Measurements from ENCODE around the gene C1orf116.

Gene C1orf116

DNA sequence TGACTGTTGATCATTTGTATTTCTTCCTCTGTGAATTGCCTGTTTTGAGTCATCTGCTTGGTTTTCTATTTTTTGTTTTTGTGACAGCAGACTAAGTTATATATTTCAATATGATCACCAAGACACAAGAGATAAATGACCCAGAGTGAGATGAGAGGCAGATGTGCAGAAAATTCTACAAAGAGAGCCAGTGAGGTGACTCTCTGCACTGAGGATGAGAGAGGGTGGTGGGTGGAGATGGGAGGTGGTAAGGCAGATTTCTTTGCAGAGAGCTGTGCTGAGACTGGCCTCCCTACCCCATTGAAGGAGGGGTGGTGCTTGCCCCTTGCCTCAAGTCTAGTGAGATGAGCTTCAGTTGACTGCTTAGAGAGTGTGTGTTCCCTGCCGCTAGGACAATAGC lies 44.7 kb downstream of the C1orf116 start:
- DNase-seq (ENCODE audit: low spot score) = no peak

DNA sequence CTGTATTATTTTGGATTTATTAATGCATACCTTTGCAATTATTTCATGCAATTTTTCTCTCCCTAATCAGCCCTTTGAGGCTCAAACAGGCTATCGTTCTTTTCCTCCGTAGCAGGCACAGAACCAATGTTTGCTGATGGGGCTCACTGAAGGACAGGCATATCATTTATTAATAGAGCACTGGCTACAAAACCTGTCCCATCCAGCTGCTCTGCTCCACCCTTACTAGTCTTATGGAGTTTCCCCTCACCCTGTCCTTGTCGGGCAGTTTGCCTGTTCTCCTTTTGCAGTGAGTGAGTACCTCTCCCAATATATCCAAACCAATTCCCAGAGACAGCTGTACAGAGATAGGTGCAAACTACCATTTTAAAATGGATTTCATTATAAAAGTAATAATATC lies 45.7 kb downstream of the C1orf116 start:
- DNase-seq (ENCODE audit: low spot score) = no peak

DNA sequence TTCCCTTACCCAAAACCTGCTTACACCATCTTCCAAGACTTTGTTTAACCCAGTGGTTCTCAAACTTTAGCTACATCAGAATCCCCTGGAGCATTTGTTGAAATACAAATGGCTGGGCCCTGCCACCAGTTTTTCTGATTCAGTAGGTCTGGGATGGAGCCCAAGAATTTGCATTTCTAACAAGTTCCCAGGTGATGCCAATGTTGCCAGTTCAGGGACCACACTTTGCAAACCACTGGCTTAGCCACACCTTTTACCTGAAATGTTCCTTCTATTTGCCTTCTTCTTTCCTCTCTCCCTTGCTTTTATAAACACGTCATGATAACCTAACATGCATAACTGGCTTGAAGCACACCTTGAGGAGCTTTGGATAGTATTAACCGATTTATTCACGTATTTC lies 46.2 kb downstream of the C1orf116 start:
- no peak for DNase-seq (ENCODE audit: low spot score)

DNA sequence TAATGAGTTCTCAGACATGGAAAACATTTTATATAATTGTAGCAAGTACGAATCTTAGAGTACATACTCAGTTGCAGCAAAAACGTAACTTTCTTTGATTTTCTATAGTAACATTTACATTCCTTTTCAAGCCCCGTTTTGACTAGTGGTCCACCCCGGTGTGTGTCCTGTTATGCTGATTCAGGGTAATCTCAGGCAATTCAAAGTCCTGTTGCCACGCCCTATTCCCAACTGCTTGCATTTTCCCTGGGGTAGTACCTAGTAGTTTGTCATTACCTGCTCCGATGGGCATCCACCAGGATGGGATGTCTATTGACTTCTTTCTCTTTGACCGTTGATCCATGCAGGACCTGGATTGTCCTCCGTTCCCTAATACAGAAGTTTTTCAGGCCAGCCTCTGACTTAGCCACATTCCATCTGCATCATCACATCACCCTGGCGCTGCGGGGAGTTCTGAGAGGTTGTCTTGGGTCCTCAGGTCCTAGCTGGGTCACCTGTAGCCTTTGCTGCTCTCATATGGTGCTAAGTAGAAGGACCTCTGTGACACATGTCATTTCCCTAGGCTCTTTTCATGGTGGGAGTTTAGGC lies 47.3 kb downstream of the C1orf116 start:
- no peak for DNase-seq (ENCODE audit: low spot score)

DNA sequence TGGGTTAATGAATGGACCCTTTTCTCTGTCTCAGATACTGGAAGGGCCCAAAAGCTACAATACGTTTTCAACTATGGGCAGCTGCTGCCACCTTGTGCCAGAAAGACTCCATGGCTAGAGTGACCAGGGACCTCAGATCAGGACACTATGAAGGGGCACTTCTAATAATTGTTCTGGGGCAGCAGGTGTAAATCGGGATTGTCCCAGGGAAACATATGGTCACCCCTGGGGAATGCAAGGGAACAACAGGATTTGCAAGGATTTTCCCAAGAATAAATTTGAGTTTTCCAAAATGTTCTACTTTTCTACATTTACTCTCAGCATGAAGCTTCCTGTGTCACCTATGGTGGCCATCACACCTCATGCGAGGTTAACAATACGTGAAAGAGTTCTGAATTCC lies 50.3 kb downstream of the C1orf116 start:
- DNase-seq (ENCODE audit: low spot score) = peak; percentile 62

DNA sequence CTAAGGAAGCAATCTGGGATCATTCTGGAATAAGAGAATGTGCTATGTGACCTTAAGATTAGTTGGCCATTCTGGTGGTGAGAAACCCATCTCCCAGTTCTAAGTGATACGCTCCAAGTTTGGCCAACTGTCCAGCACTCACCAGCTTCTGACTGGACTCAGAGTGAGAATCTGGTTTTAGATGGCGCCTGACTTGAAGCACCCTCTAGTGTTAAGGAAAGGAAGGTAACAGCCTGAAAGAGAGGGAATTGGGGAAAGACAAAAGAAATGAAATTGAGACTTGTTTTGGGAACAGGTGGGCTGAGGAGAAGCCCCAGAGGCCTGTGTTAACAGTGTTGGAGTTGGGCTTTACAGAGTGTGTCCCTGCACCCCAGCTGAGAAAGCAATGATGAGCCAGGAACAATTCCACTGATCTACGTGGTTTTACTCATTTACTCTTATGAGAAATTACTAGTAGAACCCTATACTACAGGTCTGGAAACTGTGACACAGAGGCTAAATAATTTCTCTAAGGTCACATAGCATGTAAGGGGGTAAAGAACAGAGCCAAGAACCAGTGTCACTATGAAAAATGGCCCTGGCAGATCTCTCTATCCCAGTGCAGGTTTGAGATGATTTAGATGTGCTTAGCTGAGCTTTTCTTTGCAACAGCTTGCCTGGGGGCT lies 53.0 kb downstream of the C1orf116 start:
- no peak for DNase-seq (ENCODE audit: low spot score)

DNA sequence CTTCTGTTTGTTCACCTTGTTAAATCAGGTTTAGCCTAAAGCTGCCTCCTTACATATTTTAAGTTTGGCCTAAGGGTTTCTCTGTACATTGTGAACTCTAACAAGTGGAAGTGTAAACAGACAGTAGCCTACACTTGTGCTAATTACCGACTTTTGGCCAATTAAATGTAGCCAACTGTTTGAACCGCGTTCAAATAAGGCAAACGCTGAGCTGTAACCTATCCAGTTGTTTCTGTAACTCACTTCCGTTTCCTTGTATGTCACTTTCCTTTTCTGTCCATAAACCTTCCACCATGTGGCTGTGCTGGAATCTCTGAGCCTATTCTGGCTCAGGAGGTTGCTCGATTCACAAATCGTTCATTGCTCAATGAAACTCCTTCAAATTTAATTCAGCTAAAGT lies 54.3 kb downstream of the C1orf116 start:
- no peak for DNase-seq (ENCODE audit: low spot score)

DNA sequence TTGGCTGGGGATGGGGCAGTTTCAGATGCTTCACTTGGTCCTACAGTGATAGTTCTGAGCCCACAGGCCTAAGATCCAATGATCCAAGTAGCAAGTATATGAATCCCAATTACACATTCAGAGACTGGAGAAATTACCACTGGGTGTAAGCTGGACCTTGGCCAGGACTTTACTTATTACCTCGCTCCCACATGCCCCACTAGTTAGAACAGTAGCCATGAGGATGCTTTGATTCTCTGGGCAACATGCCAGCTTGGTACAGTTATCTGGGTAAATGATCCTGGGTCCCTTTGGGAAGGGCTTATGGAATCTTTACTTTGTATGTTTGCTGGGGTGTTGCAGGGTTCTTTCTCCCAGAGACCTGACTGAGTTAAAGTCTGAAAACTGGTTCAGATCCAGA lies 57.2 kb downstream of the C1orf116 start:
- no peak for DNase-seq (ENCODE audit: low spot score)

DNA sequence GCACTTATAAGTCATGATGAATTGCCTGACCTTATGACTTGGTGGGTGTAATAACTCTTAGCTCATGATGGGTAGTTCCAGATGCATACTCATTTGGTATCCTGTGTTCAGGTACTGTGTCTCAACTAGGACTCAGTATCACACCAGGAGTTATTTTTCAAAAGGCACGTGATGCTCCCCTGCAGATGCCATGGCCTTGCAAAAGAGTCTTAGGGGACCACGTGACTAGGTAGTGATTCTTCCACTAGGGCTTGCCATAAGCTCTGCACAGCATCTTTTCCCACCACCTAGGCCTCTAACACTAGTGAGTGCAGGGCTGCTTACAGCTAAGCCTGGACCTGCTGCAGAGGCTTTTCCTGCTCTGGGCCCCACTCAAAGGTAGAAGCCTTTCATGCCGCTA lies 58.4 kb downstream of the C1orf116 start:
- DNase-seq (ENCODE audit: low spot score) = no peak

DNA sequence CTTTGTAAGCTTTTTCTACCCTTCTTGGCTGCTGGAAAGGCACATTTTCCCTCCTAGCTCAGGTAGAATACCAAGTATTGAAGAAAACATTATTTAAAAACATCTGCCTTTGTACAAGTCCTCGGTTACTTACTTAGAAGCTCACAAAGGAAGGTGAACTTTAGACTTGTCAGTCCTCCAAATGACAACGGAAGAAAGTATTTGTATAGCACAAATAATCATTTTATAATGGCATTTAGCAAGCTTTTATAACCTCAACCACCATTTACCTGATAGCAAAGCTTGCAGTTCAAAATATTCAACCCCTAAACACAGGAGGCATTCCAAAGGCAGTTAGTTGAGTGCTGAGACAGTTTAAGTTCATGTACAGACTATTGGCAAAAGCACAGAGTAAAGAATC lies 59.8 kb downstream of the C1orf116 start:
- DNase-seq (ENCODE audit: low spot score) = no peak

DNA sequence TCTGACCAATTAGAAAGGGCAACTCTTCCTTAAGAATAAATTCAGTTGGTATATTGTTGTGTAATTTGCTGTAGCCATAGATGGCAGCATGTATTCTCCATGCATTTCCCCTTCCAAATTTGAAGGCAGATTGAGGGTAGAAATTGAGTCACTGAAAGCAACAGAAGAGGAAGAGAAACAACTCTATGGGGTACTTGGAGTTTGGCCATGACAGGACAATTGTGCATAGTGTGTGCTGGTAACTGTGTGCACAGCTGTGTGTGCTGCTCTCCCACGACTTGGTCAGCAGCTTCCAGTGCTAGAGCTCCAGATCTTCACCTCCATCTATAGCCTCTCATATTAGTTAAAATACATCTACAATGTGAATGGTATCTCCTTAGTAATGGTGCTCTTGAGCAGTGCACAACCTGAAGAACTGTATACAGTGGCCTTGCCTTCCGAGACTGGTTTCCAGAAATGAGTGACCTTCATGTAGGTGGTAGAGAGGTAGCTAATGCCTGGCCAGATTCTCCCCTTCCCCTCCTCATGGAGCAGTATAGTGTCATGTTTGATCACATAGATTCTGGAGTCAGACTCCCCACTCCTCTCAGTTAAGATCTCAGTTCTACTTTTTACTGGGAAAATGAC lies 61.4 kb downstream of the C1orf116 start:
- DNase-seq (ENCODE audit: low spot score) = no peak

DNA sequence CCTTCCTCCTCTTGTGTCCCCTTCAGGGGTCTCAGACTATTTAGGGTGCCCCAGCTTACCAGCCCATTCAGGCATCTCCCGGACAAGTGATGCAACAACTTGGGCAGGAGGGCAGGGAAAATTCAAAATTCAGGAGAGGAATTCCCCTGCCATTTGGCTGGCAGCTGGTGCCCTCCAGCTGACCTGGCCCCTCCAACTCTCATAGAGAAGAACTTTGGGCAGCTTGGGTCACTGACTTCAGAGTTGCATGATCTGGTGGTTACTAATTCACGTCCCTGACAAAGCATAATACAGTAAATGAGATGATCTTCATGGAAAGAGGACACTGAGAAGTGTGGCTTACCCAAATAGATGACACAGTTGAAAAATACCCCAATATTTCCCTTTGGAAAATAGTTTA lies 62.1 kb downstream of the C1orf116 start, which contains the start of gene FCAMR:
TSS of gene FCAMR (minus strand) at position 15 of the 400 bp plus-strand sequence. CDS start 335 bp downstream, outside the sequence.
- no peak for DNase-seq (ENCODE audit: low spot score)

DNA sequence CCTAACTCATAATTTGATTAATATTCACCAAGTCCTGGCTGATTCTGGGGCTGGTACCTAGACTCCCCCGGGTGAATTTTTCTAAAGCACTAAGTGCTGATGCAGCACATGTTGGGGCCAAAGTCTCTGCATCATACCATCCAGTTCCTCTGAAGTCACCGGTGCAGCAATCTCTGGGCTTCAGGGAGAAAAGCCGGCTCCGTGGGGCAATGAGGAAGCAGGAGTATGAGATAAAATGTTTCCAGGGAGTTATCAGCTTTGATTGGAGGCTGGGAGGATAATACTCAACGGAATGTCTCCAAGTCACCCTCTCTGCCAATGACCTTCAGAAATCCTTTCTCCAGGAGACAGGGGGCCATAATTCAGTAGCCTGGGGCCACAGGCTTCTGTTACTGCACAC lies 63.5 kb downstream of the C1orf116 start:
- DNase-seq (ENCODE audit: low spot score) = no peak

Measured in CD4-positive, alpha-beta T cell treated with Interleukin-2 at 100 ng/mL for 4 hours (primary cell).